Endodermal cell (in vitro differentiated cells): ENCODE measurements around the gene CAMTA1. TPM values are rescaled to one million over a fixed set of nuclear protein-coding genes. Genes with fewer than 3 reads are reported as not detected.

Experiments
- DNase-seq: peaks from one replicate; pipeline ENCODE4 v3.0.0-alpha.2; 2017
- H3K27ac ChIP-seq: 2 replicates; pipeline ENCODE4 v1.5.1; 2013; ENCODE audit warnings: mild to moderate bottlenecking, low read depth, low read length, moderate library complexity
- H3K27me3 ChIP-seq: 2 replicates; pipeline ENCODE4 v1.6.1; 2013; ENCODE audit warnings: mild to moderate bottlenecking, low read length, moderate library complexity; ENCODE audit not compliant: insufficient read depth, control insufficient read depth, poor library complexity, severe bottlenecking
- H3K36me3 ChIP-seq: 2 replicates; pipeline ENCODE4 v1.7.0; 2013; ENCODE audit warnings: mild to moderate bottlenecking, low read length, moderate library complexity; ENCODE audit not compliant: control insufficient read depth, insufficient read depth
- H3K4me1 ChIP-seq: one replicate; pipeline ENCODE4 v1.7.0; 2013; ENCODE audit warnings: low read length; ENCODE audit not compliant: control insufficient read depth, insufficient read depth
- H3K4me3 ChIP-seq: 2 replicates; pipeline ENCODE4 v1.5.1; 2013; ENCODE audit warnings: mild to moderate bottlenecking, low read length, moderate library complexity
- H3K9ac ChIP-seq: 2 replicates; pipeline ENCODE4 v1.6.1; 2013; ENCODE audit warnings: mild to moderate bottlenecking, low read length, moderate library complexity; ENCODE audit not compliant: poor library complexity, severe bottlenecking; ENCODE audit errors: extremely low read depth
- H3K9me3 ChIP-seq: 2 replicates; pipeline ENCODE4 v1.6.1; 2013; ENCODE audit warnings: mild to moderate bottlenecking, low read length, moderate library complexity; ENCODE audit not compliant: control insufficient read depth
- H3K27ac Mint-ChIP-seq: 2 replicates; pipeline ENCODE4 v1.8.0; 2020; ENCODE audit warnings: mixed read lengths
- H3K27me3 Mint-ChIP-seq: 2 replicates; pipeline ENCODE4 v1.8.0; 2021; ENCODE audit warnings: mild to moderate bottlenecking, mixed read lengths; ENCODE audit not compliant: insufficient read depth
- H3K36me3 Mint-ChIP-seq: 2 replicates; pipeline ENCODE4 v1.8.0; 2020; ENCODE audit warnings: low read depth, mixed read lengths
- H3K4me1 Mint-ChIP-seq: 2 replicates; pipeline ENCODE4 v1.8.0; 2020; ENCODE audit warnings: mixed read lengths
- H3K4me3 Mint-ChIP-seq: 2 replicates; pipeline ENCODE4 v1.8.0; 2020; ENCODE audit warnings: mild to moderate bottlenecking, moderate library complexity, mixed read lengths
- H3K9me3 Mint-ChIP-seq: 2 replicates; pipeline ENCODE4 v1.8.0; 2020; ENCODE audit warnings: mild to moderate bottlenecking, mixed read lengths
- CTCF ChIP-seq: fragments of 200-600 bp; sonication (generic); conservative IDR thresholded peaks from 2 replicates; pipeline ENCODE4 v1.5.0; 2021; ENCODE audit warnings: antibody characterized with exemption, mild to moderate bottlenecking
- WGBS, 2 experiments: methylation state at CpG; one replicate each; pipeline versions ENCODE4 v1.1.5 to v1.1.7; 2013; ENCODE audit warnings: missing lambda C conversion rate in 2 of 2, mixed read lengths in 1 of 2; ENCODE audit not compliant: insufficient coverage in 1 of 2, insufficient read length in 1 of 2; 5-methylcytosine and 5-hydroxymethylcytosine counted together
- total RNA-seq, 2 donors: library from RNA; stranded (reverse); fragmentation: NEBNext Ultra II Directional in 1 of 2; extraction: Animal tissue kit (Norgen Biotek cat#: 25700) in 1 of 2; gene quantifications; 2 replicates in 1 of 2; 3 replicates in 1 of 2; pipeline ENCODE4 v1.2.1, GENCODE V29; 2021

Gene CAMTA1
- total RNA-seq, 2 donors from 2014 or later, result 123 to 137 TPM

- DNase-seq, result peak; percentile 79
- WGBS, 2 experiments, result 70 to 84% methylated on average over 7 to 8 of the region's 8 CpGs
These were observed 217.5 kb downstream of the CAMTA1 start for GRCh38 chr1:7002728-7003127.

GRCh38 chr1:7003676-7004075, 218.4 kb downstream of the CAMTA1 start:
- H3K9me3 Mint-ChIP-seq, result no peaks in the 10 kb centered on the region
- no peaks in the 10 kb centered on the region for H3K27me3 ChIP-seq
- WGBS, 2 experiments, result 89 to 94% methylated on average over 2 to 5 of the region's 5 CpGs

More at GRCh38 chr1:7002728-7003127, 217.5 kb downstream of the CAMTA1 start:
- Histone ChIP-seq H3K9ac (no peak overlapping the region), H3K9me3 (no peaks in the 10 kb centered on the region), H3K4me1 (no peaks in the 10 kb centered on the region), H3K4me3 (no peak overlapping the region), H3K27me3 (no peaks in the 10 kb centered on the region), H3K27ac (no peak overlapping the region), H3K36me3 (no peaks in the 10 kb centered on the region)
- TF ChIP-seq CTCF, result no peak
- no peak overlapping the region for H3K4me3 Mint-ChIP-seq
- peaks cover 3% of the 10 kb centered on the region for H3K4me1 Mint-ChIP-seq
- H3K36me3 Mint-ChIP-seq, result no peaks in the 10 kb centered on the region
- H3K27me3 Mint-ChIP-seq, result no peaks in the 10 kb centered on the region
- no peak overlapping the region for H3K27ac Mint-ChIP-seq
- no peaks in the 10 kb centered on the region for H3K9me3 Mint-ChIP-seq

DNA sequence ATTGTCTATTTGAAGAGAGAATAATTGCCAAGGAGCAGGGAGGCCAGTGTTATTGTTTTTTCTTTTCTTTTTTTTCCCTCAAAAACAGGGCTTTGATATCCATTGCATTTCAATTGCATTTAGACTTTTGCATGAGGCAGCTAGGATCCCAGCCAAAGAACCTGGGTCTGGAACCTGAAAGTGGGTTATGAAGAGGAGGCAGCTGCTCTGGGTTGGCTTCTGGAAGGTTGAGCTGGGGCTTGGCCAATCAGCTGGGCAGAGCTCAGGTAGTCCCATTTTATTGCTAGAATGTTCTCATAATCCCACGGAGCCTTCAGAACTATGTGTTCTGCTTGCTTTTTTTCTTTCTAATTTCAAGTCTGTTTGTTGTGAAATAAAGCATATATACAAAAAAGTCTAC, 218.9 kb downstream of the CAMTA1 start:
- no peaks in the 10 kb centered on the region for H3K9me3 Mint-ChIP-seq
- Histone ChIP-seq H3K27ac (no peak overlapping the region), H3K36me3 (no peaks in the 10 kb centered on the region), H3K9me3 (no peaks in the 10 kb centered on the region), H3K9ac (no peak overlapping the region), H3K4me1 (no peaks in the 10 kb centered on the region), H3K27me3 (no peaks in the 10 kb centered on the region), H3K4me3 (no peak overlapping the region)
- no peaks in the 10 kb centered on the region for H3K4me1 Mint-ChIP-seq
- TF ChIP-seq CTCF, result no peak
- no peak for DNase-seq
- no peak overlapping the region for H3K4me3 Mint-ChIP-seq
- no peak overlapping the region for H3K27ac Mint-ChIP-seq
- WGBS, 2 experiments, result 100% methylated on average over 1 of the region's 1 CpG; no CpG with 5 or more reads in 1 of the 2 experiments
- no peaks in the 10 kb centered on the region for H3K36me3 Mint-ChIP-seq
- H3K27me3 Mint-ChIP-seq, result no peaks in the 10 kb centered on the region

More at GRCh38 chr1:7003676-7004075, 218.4 kb downstream of the CAMTA1 start:
- Histone ChIP-seq H3K27ac (no peak overlapping the region), H3K36me3 (no peaks in the 10 kb centered on the region), H3K9ac (no peak overlapping the region), H3K4me3 (no peak overlapping the region), H3K4me1 (no peaks in the 10 kb centered on the region), H3K9me3 (no peaks in the 10 kb centered on the region)
- no peak for DNase-seq
- Mint-ChIP-seq H3K36me3 (no peaks in the 10 kb centered on the region), H3K4me1 (no peaks in the 10 kb centered on the region), H3K27ac (no peak overlapping the region), H3K4me3 (no peak overlapping the region), H3K27me3 (no peaks in the 10 kb centered on the region)
- TF ChIP-seq CTCF, result no peak
